HG02623 (cell line): ENCODE data around the gene RNF220.
"Not testable (repeated sequence)": the region's sequence is repeated elsewhere in the genome, so short reads cannot be mapped to it uniquely, and the experiment has no call there.

Source experiments
- ATAC-seq: cut with Tn5 transposase; IDR thresholded peaks from one replicate; pipeline ENCODE4 v1.9.1; 2021; ENCODE audit warnings: moderate library complexity; ENCODE audit not compliant: unreplicated experiment

Gene RNF220

GRCh38 chr1:44546403-44547053 is 141.5 kb downstream of the RNF220 start:
- ATAC-seq = no peak

GRCh38 chr1:44547361-44547760 is 142.3 kb downstream of the RNF220 start:
- no peak for ATAC-seq

GRCh38 chr1:44547837-44548236 is 142.8 kb downstream of the RNF220 start:
- ATAC-seq = no peak

GRCh38 chr1:44549510-44549909 is 144.5 kb downstream of the RNF220 start:
- ATAC-seq = no peak

DNA sequence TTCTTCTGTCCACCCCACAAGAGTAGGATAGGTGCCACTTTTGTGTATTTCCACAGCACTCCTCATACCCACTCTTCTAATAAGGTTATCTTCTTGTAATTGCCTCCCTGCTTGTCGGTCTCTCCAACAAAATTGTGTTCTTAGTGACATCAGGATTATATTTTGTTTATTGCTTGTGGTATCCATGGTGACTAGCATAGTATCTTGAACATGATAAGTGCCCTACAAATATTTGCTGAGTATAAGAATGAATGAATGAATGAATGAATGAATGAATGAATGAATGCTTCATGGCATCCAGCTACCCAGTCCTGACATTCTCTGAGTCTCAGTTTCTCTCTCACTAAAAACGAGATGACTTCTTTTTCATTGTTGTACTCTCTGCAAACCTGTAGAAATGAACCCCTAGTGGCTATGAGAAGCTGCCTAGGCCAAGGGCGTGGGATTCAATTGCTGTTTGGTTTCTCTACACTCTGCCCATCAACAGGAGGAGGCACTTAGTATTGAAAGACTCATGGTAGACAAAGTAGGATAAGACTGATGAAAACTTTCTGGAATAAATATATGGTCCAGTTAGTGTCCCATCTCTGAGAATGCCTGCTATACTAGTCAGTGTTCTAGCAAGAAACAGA is 148.2 kb downstream of the RNF220 start:
- no peak for ATAC-seq

DNA sequence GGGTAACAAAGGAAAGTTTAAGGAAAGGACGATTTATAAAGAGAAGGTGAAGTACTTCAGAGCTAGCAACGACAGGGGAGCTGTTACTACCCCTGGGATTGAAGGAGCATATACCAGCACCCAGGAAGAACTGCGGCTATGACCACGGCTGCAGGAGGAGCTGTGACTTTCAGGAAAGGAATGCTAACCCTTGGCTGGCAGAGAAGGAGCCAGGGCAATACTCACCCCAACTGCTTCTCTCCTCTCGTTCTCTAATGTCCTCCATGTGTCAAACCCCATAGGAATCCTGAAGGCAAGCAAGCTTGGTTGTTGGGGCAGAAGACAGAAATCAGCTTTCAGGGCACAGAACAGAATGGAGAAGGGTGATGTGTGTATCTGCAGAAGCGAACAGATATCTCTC is 148.7 kb downstream of the RNF220 start:
- ATAC-seq = no peak

DNA sequence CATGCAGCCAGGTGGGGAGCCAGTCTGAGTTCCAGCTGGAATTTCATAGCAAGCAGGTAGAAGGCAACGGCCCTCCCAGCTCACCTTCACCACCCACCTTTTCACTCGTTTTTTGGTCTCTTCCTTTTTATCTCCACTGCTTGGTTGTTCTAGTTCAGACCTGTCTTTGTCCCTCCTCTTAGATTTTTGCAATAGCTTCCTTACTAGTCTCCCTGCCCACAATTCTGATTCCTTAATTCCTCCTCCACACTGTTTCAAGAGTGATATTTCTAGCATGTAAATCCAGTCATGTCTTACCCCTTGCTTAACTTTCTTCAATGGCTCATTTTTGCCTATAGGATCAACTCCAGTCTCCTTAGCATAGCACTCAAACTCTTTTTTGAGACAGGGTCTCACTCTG is 149.7 kb downstream of the RNF220 start:
- no peak for ATAC-seq

GRCh38 chr1:44557778-44558177 is 152.7 kb downstream of the RNF220 start:
- ATAC-seq = no peak

DNA sequence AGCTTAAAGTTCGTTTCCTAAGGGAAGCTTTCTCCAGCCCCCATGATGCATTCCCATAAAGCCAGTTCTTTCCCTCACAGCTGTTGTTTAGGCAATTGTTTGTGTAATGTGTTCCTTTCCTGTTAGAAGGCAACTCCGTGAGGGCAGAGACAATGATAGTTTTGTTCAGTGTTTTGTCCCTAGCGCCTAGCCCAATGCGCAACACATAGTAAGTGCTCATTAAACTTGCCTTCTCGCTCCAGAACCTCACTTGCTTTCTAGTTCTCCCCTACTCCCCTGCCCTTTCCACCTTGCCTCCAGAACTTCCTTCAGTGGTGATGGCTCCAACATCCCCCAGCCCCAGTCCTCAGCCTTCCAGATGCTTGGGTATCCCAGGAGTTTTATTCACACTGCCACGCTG is 153.8 kb downstream of the RNF220 start:
- ATAC-seq = no peak

DNA sequence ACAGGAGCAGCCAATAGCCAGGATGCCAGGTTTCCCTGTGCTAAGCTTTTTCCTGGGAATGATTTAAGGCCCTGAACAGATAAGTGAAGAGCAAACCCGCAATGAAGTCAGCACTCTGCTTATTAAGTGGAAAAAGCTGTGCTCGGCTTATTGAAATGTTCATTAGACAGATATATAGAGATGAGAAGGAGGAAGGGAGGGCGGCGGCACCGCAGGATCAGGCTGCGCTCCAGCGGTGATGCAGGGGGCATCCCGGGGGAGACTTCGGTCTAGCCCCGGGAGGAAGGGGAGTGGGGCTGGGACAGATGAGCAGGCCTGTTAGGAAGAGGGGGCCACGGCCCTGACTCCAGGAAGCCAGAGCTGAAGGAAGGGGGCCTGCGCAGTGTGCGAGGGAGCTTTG is 154.3 kb downstream of the RNF220 start:
- no peak for ATAC-seq

DNA sequence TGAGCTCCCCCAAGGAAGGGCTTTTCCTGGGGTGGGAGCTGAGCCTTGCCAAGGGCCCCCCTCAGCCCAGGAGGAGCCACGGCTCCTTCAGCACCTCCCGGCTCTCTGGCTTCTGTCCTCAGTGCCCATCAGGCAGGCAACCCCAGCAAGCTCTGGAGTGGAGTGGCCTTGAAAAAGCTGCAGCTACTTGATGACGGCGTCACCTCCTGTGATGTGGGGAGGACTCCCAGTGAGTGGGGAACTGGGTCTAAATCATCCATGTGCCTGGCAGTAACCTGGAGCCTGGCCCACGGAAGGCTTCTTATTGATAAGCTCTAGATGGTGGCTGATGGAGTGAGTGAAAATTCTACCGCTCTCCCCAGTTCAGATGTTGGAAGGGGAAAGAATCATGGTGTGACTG is 154.9 kb downstream of the RNF220 start:
- no peak for ATAC-seq

GRCh38 chr1:44560696-44561095 is 155.6 kb downstream of the RNF220 start:
- not testable (repeated sequence) for ATAC-seq

DNA sequence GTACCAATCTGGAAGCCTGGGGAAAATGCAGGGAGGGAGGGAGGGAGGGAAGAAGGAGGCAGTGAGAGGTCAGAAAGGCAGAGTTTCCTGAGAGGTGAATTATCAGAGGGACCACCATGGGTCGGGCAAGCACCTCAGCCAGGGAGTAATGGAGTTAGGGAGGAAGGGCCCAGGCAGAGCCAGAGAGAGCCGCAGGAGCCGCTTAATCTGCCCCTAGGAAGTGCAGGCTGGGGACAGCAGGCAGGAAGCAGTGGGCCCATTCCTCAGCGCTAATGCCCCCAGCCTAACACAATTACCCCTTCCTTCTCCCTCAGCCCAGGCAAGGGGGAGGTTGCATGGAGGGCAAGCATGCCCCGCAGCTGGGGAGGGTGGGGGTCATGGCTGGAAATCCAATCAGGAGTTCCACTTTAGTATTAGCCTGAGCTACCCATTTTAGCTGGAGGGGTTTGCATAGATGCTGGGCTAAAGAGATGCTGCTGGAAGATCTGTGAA is 160.2 kb downstream of the RNF220 start:
- no peak for ATAC-seq

GRCh38 chr1:44565833-44566232 is 160.8 kb downstream of the RNF220 start:
- no peak for ATAC-seq

GRCh38 chr1:44566281-44567046 is 161.4 kb downstream of the RNF220 start:
- ATAC-seq = no peak

DNA sequence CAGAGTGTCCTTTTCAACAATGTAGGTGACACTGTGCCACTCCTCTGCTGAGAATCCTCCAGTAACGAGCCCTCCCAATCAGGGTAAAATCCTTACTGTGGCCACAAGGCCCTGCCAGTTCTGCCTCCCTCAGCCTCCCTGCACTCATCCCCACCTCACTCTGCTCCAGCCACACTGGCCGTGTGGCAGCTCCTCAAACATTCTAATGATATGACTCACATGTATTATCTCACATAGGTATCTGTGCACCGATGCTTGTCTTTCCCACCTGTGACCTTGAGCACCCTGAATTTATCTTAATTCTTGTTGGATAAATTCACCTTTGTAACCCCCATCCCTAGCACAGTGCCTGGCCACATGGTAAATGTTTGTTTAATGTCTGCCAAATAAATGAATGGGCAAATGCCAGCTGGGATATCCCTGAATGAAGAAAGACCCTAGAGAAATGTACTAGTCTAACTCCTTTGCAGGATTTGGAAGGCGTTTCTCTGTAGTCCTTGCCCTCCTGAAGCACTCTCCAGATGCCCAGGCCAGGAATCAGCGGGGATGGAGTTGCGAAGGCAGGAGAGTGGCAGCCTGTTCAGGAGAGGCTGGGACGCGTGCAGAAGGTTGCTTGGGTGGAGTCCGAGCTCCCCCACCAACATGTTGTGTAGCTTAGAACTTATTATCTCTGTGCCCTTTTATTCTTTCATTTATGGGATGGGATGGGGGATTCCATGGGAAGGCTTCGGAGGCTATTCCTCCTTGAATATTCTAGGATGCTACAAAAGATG is 163.3 kb downstream of the RNF220 start:
- ATAC-seq = no peak

DNA sequence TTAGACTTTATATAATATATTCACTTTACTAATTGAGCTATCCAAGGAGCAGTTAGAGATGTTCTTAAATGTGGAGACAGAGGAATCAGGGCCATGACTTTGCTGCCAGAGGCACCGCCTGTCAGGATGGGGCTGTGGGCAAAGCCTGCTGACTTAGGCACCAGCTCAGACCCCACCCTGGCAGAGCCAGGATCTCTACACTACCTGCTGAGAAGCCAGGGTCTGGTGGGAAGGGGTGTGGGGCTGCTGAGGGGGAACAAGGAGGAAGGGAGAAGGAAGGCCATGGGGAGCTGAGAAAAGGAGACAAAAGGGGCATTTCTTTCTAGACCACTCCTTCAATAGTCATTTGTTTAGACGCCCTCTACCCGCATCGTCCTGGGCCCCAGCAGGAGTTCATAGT is 164.4 kb downstream of the RNF220 start:
- ATAC-seq = no peak

DNA sequence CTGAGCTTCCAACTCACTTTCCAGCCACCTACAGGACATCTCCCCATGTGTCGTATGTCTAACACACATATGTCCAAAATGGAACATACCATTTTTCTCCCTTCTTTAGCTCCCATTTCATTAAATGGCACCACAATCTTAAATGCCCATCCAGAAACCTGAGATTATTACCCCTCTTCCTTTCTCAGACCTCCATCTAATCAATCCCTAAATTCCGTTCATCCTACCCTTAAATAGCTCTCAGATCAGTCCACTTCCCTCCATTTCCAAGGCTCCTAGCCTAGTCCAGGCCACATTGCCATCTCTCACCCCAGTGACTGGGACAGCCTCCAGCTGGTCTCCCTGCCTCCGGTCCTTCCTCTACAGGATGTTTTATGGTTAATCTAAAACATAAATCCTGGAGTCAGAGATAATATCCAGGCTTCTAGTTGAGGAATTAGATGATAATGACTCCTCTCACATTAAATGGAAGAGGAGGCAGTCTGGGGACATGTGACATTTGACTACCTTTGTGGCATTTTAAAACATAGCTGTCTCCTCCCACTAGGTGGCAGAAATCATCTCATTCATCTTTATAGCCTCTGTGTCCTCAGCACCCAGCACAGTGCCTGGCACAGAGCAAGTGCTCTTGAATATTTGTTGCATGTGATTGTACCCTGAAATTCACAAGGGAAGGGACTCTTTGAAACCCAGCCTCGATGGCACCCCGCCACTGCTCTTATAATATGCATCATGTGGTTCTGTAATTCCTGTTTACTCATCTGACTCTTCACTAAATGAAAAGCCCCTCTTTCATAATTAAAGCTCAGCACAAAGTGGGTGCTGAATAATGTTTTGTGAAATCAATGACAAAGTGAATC is 166.9 kb downstream of the RNF220 start:
- ATAC-seq = no peak

GRCh38 chr1:44572572-44572879 is 167.5 kb downstream of the RNF220 start:
- no peak for ATAC-seq

DNA sequence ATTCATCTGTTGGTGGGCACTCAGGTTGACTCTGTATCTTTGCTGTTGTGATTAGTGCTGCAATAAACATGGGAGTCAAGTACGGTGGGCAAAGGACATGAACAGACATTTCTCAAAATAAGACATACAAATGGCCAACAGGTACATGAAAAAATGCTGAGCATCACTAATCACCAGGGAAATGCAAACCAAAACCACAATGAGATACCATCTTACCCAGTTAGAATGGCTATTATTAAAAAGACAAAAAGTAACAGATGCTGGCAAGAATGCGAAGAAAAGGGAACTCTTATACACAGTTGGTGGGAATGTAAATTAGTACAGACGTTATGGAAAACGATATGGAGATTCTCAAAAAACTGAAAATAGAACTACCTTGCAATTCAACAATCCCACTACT is 170.3 kb downstream of the RNF220 start:
- no peak for ATAC-seq
